Left lobe of liver (tissue), 2 donors: ENCODE measurements around the gene GALNTL6. TPM values are rescaled to one million over a fixed set of nuclear protein-coding genes. Genes with fewer than 3 reads are reported as not detected.

ENCODE experiments used
- ATAC-seq: fragments of 200-7000 bp; cut with Tn5 transposase; one replicate; pipeline ENCODE4 v1.9.1; 2020; ENCODE audit warnings: mild to moderate bottlenecking, moderate library complexity
- DNase-seq: peaks from one replicate; pipeline ENCODE4 v3.0.0-alpha.2; 2020; ENCODE audit warnings: low spot score
- total RNA-seq: library from RNA; stranded (reverse); gene quantifications from one replicate; pipeline ENCODE4 v1.2.1, GENCODE V29; 2021
- donor health status: DM: no; HTN: no; CAD: no; lungs with moderate emphysema.
- donor health status: DM: no; HTN: yes; CAD: no.

GALNTL6 gene
- total RNA-seq, 1 donor from 2014 or later = not detected

DNA sequence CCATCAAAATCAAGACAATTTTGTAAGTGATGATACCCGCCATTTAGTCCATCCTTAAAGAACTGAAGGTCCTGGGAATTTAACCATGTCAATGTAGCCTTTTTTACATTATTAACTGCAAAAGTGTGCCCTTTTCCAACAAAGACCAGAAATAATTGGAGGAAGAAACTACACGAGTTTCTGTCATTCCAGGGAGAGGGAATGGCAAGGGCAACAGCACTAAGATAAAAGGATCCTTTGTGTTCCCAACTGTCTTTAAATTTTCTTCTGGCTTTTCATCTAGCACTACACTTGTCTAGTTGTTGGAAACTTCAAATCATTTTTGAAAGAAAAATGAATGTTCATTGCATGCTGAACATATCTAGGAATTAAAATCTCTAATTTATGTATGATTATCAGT lies 286.2 kb downstream of the GALNTL6 start:
- ATAC-seq (no peak), DNase-seq (no peak)

GRCh38 chr4:172103456-172103855 lies 290.3 kb downstream of the GALNTL6 start:
- no peak for DNase-seq
- ATAC-seq = no peak

GRCh38 chr4:172104539-172104938 lies 291.3 kb downstream of the GALNTL6 start:
- ATAC-seq (no peak), DNase-seq (no peak)

DNA sequence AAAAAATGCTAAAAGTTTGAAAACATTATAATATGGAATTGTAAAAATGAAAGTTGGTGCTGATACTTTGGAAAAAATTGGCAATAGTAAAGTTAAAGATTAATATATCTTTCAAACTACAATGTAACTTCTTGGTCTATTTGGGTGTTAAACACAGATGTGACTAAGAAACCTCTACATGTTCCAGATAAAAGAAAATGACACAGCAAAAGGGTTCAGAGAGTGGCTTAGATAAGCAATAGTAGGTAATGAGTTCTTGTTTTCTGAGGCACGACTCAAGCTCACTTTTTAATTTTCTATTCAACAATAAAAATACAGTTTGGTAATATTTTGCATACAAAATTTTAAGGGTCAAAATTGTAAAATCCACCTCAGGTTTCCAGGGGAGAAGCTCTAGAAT lies 292.7 kb downstream of the GALNTL6 start:
- ATAC-seq (no peak), DNase-seq (no peak)

DNA sequence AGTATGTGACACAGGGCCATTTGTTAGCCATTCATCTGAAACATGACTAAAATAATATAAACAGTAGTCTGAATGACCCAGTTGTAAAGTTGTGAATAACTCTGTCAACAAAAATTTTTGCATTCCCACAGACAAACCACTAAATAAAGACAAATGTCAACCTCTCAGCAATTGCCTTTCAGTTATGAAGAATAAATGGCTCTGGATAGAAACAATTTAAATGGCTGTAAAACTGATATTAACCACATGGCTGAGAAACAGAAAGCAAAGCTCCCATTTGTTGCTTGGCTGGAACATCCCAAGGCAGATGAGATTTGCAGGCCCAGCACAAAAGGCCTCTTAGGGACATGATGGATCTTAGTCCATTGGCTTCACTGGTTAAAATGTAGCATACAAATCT lies 296.3 kb downstream of the GALNTL6 start:
- no peak for DNase-seq
- ATAC-seq = no peak

GRCh38 chr4:172124656-172125308 lies 311.6 kb downstream of the GALNTL6 start:
- no peak for ATAC-seq
- no peak for DNase-seq

GRCh38 chr4:172125443-172125842 lies 312.2 kb downstream of the GALNTL6 start:
- ATAC-seq = no peak
- no peak for DNase-seq

GRCh38 chr4:172127168-172127567 lies 314.0 kb downstream of the GALNTL6 start:
- ATAC-seq (no peak), DNase-seq (no peak)

DNA sequence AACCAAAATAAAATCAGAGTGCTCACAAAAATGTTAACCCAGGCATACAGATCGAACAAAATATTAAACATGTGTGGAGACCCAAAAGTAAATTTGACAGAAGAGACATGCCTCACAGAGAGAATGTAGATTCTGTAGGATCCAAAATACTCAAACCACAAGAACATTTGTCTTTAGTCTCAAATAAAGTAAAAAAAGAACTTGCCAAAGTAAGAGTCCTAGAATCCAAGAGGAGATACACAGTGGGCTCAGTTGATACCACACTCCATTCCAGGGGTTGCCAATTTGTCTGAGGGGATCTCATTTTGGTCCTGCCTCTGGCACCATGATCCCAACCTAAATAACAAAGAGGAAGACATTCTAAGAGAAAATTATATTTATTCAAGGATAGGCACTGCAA lies 316.4 kb downstream of the GALNTL6 start:
- DNase-seq = no peak
- ATAC-seq = no peak

GRCh38 chr4:172134521-172134920 lies 321.3 kb downstream of the GALNTL6 start:
- no peak for ATAC-seq
- DNase-seq = no peak

DNA sequence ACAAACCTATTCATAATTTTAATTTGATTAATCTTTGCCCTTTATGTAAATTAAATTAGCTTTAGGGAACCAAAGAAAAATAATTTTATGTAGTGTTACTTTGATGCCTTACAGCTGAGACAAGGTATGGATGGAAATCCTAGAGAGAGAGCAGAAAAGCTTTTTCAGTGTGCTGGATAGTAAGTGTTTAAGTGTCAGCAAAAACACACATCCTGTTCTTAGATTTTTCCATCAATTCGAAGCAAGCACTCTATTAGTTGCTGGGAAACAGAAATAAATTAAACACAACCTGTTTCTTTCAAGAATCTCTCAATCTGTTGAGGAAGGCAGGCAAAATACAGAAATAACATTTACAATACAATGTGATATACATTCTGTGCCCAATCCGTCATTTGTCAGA lies 327.8 kb downstream of the GALNTL6 start:
- no peak for ATAC-seq
- no peak for DNase-seq

DNA sequence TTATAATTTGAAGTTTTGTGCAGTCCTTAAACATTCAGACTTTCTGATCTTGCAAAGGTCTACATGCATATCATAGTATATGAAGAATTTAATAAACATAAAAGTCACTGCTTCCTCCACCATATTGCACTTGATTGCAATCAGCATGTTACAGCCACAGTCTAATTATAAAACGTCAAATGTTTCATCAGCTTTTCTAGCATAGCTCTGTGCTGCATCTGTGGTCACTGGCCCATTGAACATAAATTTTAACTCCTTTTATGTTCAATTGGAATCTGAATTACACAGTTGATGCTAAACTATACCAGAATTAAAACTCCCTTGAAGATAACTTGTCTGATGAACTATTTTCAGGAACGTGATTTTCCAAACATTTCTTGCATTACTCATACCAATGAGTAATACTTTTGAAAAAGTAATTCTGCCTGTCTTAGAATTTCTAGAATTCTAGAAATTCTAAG lies 329.1 kb downstream of the GALNTL6 start:
- no peak for ATAC-seq

DNA sequence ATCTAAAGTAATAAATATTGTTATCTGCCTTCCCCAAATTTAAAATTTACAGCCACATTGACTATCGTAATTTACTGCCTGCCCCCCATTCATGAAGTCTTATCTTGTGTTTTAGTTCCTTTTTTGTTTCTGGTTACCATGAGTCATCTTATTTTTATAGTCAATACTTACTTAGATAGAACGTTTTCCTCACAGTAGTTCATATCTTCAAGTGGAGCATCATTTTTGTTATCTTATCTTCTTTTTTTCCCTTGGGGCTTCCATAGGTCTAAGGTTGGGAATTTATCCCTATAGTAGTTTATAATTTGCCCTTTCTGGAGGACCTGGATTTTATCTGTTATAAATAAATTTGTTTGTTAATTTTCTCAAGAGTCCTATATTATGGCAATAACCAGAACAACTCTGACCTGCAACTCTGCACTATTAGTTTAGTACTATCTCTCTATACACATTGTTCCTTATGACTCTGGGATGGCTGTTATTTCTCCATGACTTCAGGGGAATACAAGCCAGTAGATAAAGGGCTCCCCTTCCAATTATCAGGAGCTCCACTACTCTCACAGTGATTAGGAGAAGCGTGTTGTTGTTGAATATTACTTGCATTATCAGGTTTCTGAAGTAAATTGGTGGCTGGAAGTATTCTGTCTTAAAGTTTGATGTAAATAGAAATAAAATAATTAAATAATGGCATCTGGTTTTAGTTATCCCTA lies 330.6 kb downstream of the GALNTL6 start:
- ATAC-seq = no peak
- DNase-seq = no peak

More for the DNA sequence above, 329.1 kb downstream of the GALNTL6 start:
- no peak for DNase-seq

GRCh38 chr4:172147687-172148086 lies 334.5 kb downstream of the GALNTL6 start:
- DNase-seq (no peak), ATAC-seq (no peak)

GRCh38 chr4:172149329-172149728 lies 336.1 kb downstream of the GALNTL6 start:
- DNase-seq (no peak), ATAC-seq (no peak)

DNA sequence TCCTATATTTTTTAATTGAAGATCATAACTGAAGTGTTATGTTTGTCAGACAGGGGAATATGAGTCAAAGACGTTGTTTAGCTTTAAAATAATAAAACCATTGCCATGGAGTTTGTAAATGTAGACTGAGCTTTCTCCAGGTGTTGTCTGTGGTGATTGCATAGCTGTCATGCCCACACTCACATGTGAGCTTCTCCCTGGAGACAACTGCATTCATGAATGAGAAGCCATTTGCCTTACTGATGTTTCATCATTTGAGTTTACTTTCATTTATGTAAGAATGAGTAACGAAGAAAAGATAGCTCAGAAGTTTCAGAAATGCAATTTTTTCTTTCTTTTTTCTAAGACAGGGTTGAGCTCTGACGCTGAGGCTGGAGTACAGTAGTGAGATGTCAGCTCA lies 339.1 kb downstream of the GALNTL6 start:
- DNase-seq (no peak), ATAC-seq (no peak)

DNA sequence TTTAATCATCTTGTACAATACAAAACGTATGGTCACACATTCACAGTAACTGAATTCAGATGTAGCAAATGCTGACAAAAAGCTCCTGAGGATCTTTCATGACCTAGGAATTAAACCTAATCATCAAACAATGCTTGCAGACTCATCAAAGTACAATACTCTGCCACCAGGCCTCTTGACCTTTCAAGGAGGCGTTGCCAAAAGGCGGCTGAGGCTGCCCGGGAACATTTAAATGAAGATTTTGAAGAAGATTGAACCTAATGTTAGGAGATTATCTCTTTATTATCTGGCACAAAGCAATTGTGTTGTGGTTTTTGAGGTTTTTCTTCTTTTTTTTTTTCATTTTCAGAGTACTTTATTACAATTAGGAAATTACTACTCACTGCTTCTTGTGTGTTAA lies 340.5 kb downstream of the GALNTL6 start:
- ATAC-seq (no peak), DNase-seq (no peak)

- no peak for DNase-seq
- no peak for ATAC-seq
Observed at GRCh38 chr4:172155838-172156345, 342.7 kb downstream of the GALNTL6 start.

DNA sequence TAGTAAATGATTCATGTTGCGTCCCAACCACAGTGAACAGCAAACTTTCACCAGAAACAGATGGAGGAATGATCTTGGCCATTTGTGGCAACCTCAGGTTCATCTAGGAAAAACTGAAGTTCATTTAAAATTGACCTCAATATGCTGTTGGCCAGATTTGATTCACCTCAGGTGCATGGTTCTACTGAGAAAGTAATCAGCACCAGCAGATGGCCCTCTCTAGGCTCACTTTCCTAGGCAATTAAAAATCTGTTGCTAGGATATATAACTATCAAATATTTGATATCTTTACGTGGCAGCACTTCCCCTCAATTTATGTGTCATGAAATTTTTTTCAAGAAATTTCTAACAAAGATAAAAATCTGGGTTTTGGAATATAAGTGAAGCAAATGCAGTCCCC lies 344.7 kb downstream of the GALNTL6 start:
- ATAC-seq = no peak

GRCh38 chr4:172163215-172163614 lies 350.0 kb downstream of the GALNTL6 start:
- DNase-seq (no peak), ATAC-seq (no peak)

More for the DNA sequence above, 344.7 kb downstream of the GALNTL6 start:
- DNase-seq = no peak

- no peak for ATAC-seq
- DNase-seq = no peak
Observed at GRCh38 chr4:172168888-172169287, 355.7 kb downstream of the GALNTL6 start.

GRCh38 chr4:172169871-172170270 lies 356.7 kb downstream of the GALNTL6 start:
- DNase-seq (no peak), ATAC-seq (no peak)
